HG02642 (cell line): ENCODE results near the gene CRHR2.

Experiments used
- ATAC-seq: cut with Tn5 transposase; IDR thresholded peaks from one replicate; pipeline ENCODE4 v1.9.1; 2021; ENCODE audit warnings: mild to moderate bottlenecking; ENCODE audit not compliant: unreplicated experiment, poor library complexity

The CRHR2 gene

GRCh38 chr7:30634634-30635201 lies 47.5 kb downstream of the CRHR2 start:
- no peak for ATAC-seq

- peak; percentile 42 for ATAC-seq
Observed at GRCh38 chr7:30634193-30634626, 48.0 kb downstream of the CRHR2 start.

GRCh38 chr7:30633223-30633622 lies 49.0 kb downstream of the CRHR2 start:
- no peak for ATAC-seq

GRCh38 chr7:30630986-30631385 lies 51.3 kb downstream of the CRHR2 start:
- ATAC-seq: peak; percentile 60

- ATAC-seq: no peak
Observed at GRCh38 chr7:30627026-30627425, 55.2 kb downstream of the CRHR2 start.

- ATAC-seq: no peak
Observed at GRCh38 chr7:30625283-30625682, 57.0 kb downstream of the CRHR2 start.

GRCh38 chr7:30618961-30619360 lies 63.3 kb downstream of the CRHR2 start:
- ATAC-seq: no peak

- ATAC-seq: no peak
Observed at GRCh38 chr7:30618080-30618676, 64.1 kb downstream of the CRHR2 start.

GRCh38 chr7:30617359-30617758 lies 64.9 kb downstream of the CRHR2 start:
- ATAC-seq: no peak

GRCh38 chr7:30616318-30616717 lies 65.9 kb downstream of the CRHR2 start:
- no peak for ATAC-seq

GRCh38 chr7:30613366-30614325 lies 68.6 kb downstream of the CRHR2 start:
- ATAC-seq: no peak

- ATAC-seq: no peak
Observed at GRCh38 chr7:30612658-30613265, 69.5 kb downstream of the CRHR2 start.

GRCh38 chr7:30605832-30606231 lies 76.4 kb downstream of the CRHR2 start:
- no peak for ATAC-seq

- no peak for ATAC-seq
Observed at GRCh38 chr7:30604901-30605300, 77.4 kb downstream of the CRHR2 start.
